H9 (cell line): ENCODE data around the gene APOBEC3H. TPM values are rescaled to one million over a fixed set of nuclear protein-coding genes. Genes with fewer than 3 reads are reported as not detected.

Experiments
- DNase-seq: peaks from one replicate; pipeline ENCODE4 v3.0.0-alpha.2; 2017
- H2AFZ ChIP-seq: one replicate; pipeline ENCODE4 v1.6.1; 2013; ENCODE audit warnings: mild to moderate bottlenecking, low read length, control low read depth, moderate library complexity
- H2AK5ac ChIP-seq: 2 replicates; pipeline ENCODE4 v1.6.1; 2013; ENCODE audit warnings: low read length, control low read depth, mixed read lengths; ENCODE audit not compliant: insufficient read length
- H2BK120ac ChIP-seq: one replicate; pipeline ENCODE4 v1.6.1; 2013; ENCODE audit warnings: low read depth, mild to moderate bottlenecking, low read length, control low read depth, inconsistent platforms; ENCODE audit not compliant: poor library complexity, severe bottlenecking
- H2BK12ac ChIP-seq: 2 replicates; pipeline ENCODE4 v1.6.1; 2013; ENCODE audit warnings: low read length, control low read depth, mixed read lengths, low read depth; ENCODE audit not compliant: insufficient read length
- H2BK15ac ChIP-seq: 2 replicates; pipeline ENCODE4 v1.6.1; 2013; ENCODE audit warnings: low read depth, low read length, control low read depth
- H2BK20ac ChIP-seq: one replicate; pipeline ENCODE4 v1.6.1; 2013; ENCODE audit warnings: low read depth, mild to moderate bottlenecking, low read length, control low read depth, inconsistent platforms; ENCODE audit not compliant: poor library complexity, severe bottlenecking
- H2BK5ac ChIP-seq: 2 replicates; pipeline ENCODE4 v1.6.1; 2013; ENCODE audit warnings: low read length, control low read depth, mixed read lengths; ENCODE audit not compliant: insufficient read length
- H3K14ac ChIP-seq: 2 replicates; pipeline ENCODE4 v1.6.1; 2013; ENCODE audit warnings: low read length, control low read depth; ENCODE audit not compliant: insufficient read depth
- H3K18ac ChIP-seq: 2 replicates; pipeline ENCODE4 v1.6.1; 2013; ENCODE audit warnings: low read depth, mild to moderate bottlenecking, mixed read lengths, low read length, control low read depth; ENCODE audit not compliant: insufficient read length
- H3K23ac ChIP-seq: 2 replicates; pipeline ENCODE4 v1.6.1; 2013; ENCODE audit warnings: low read length, control low read depth, mixed read lengths, low read depth; ENCODE audit not compliant: insufficient read length
- H3K23me2 ChIP-seq: 2 replicates; pipeline ENCODE4 v1.6.1; 2013; ENCODE audit warnings: low read depth, mild to moderate bottlenecking, mixed read lengths, low read length, control low read depth; ENCODE audit not compliant: insufficient read length, poor library complexity, severe bottlenecking
- H3K27ac ChIP-seq: 2 replicates; pipeline ENCODE4 v1.5.1; 2013; ENCODE audit warnings: low read length, control low read depth, mixed read lengths, low read depth; ENCODE audit not compliant: insufficient read length
- H3K27me3 ChIP-seq: 2 replicates; pipeline ENCODE4 v1.6.1; 2013; ENCODE audit warnings: low read length, control low read depth, inconsistent platforms; ENCODE audit not compliant: insufficient read depth
- H3K4ac ChIP-seq: 2 replicates; pipeline ENCODE4 v1.6.1; 2013; ENCODE audit warnings: low read depth, mild to moderate bottlenecking, control low read depth, inconsistent platforms, low read length, moderate library complexity
- H3K4me1 ChIP-seq: 2 replicates; pipeline ENCODE4 v1.6.1; 2013; ENCODE audit warnings: low read length, control low read depth, inconsistent platforms; ENCODE audit not compliant: insufficient read depth
- H3K4me2 ChIP-seq: 2 replicates; pipeline ENCODE4 v1.6.1; 2013; ENCODE audit warnings: low read length, control low read depth, mixed read lengths; ENCODE audit not compliant: insufficient read length, insufficient read depth
- H3K56ac ChIP-seq: 2 replicates; pipeline ENCODE4 v1.6.1; 2013; ENCODE audit warnings: low read depth, mild to moderate bottlenecking, mixed read lengths, low read length, control low read depth; ENCODE audit not compliant: insufficient read length
- H3K79me1 ChIP-seq: 2 replicates; pipeline ENCODE4 v1.6.1; 2013; ENCODE audit warnings: low read depth, mild to moderate bottlenecking, moderate library complexity, low read length, control low read depth, inconsistent platforms; ENCODE audit not compliant: insufficient read depth, poor library complexity, severe bottlenecking
- H3K79me2 ChIP-seq: 2 replicates; pipeline ENCODE4 v1.6.1; 2013; ENCODE audit warnings: low read length, control low read depth, inconsistent platforms; ENCODE audit not compliant: insufficient read depth
- H3K9ac ChIP-seq: 2 replicates; pipeline ENCODE4 v1.6.1; 2013; ENCODE audit warnings: low read length, control low read depth, mixed read lengths; ENCODE audit not compliant: insufficient read length; ENCODE audit errors: extremely low read depth
- H3K9me3 ChIP-seq: one replicate; pipeline ENCODE4 v1.6.1; 2013; ENCODE audit warnings: low read depth, low read length, inconsistent platforms; ENCODE audit not compliant: control insufficient read depth
- H3T11ph ChIP-seq: one replicate; pipeline ENCODE4 v1.6.1; 2013; ENCODE audit warnings: mild to moderate bottlenecking, low read length, control low read depth, inconsistent platforms
- H4K20me1 ChIP-seq: one replicate; pipeline ENCODE4 v1.6.1; 2013; ENCODE audit not compliant: control insufficient read depth, insufficient read length, insufficient read depth
- H4K5ac ChIP-seq: 2 replicates; pipeline ENCODE4 v1.6.1; 2013; ENCODE audit warnings: low read depth, mild to moderate bottlenecking, mixed read lengths, low read length, control low read depth; ENCODE audit not compliant: insufficient read length
- H4K8ac ChIP-seq: replicated peaks from 2 replicates; pipeline ENCODE4 v1.6.1; 2013; ENCODE audit warnings: low read length, control low read depth, mixed read lengths, low read depth; ENCODE audit not compliant: insufficient read length
- H4K91ac ChIP-seq: 2 replicates; pipeline ENCODE4 v1.6.1; 2013; ENCODE audit warnings: low read depth, mild to moderate bottlenecking, moderate library complexity, mixed read lengths, low read length, control low read depth; ENCODE audit not compliant: insufficient read length
- H3K27ac Mint-ChIP-seq, 3 experiments: 2 replicates in 2 of 3; 3 replicates in 1 of 3; pipeline ENCODE4 v1.8.0; 2020 to 2021; ENCODE audit warnings: mixed read lengths in 3 of 3, mild to moderate bottlenecking in 1 of 3, moderate library complexity in 1 of 3
- H3K27me3 Mint-ChIP-seq: 2 replicates; pipeline ENCODE4 v1.8.0; 2021; ENCODE audit warnings: low read depth, mild to moderate bottlenecking, moderate library complexity, mixed read lengths
- H3K36me3 Mint-ChIP-seq, 3 experiments: 2 replicates in 2 of 3; 3 replicates in 1 of 3; pipeline ENCODE4 v1.8.0; 2020 to 2021; ENCODE audit warnings: low read depth in 3 of 3, mixed read lengths in 3 of 3; ENCODE audit not compliant: insufficient read depth in 1 of 3
- H3K4me1 Mint-ChIP-seq, 2 experiments: 2 replicates each; pipeline ENCODE4 v1.8.0; 2020; ENCODE audit warnings: mixed read lengths in 2 of 2
- H3K4me3 Mint-ChIP-seq, 2 experiments: 2 replicates in 1 of 2; 3 replicates in 1 of 2; pipeline ENCODE4 v1.8.0; 2020 to 2021; ENCODE audit warnings: mild to moderate bottlenecking in 2 of 2, mixed read lengths in 2 of 2, moderate library complexity in 1 of 2
- H3K9me3 Mint-ChIP-seq, 2 experiments: 2 replicates in 1 of 2; 3 replicates in 1 of 2; pipeline ENCODE4 v1.8.0; 2020; ENCODE audit warnings: mild to moderate bottlenecking in 2 of 2, mixed read lengths in 2 of 2, moderate library complexity in 1 of 2
- CTCF ChIP-seq: fragments of 200-600 bp; sonication (generic); conservative IDR thresholded peaks from 3 replicates; pipeline ENCODE4 v1.8.0; 2021; ENCODE audit warnings: antibody characterized with exemption, mild to moderate bottlenecking
- WGBS: extraction: QIAGEN DNeasy Blood & Tissue Kit; methylation state at CpG from one replicate; pipeline ENCODE4 v1.1.7; 2013; ENCODE audit warnings: missing lambda C conversion rate, low lambda C conversion rate, mixed read lengths; ENCODE audit not compliant: insufficient read length; ENCODE audit errors: extremely low coverage; 5-methylcytosine and 5-hydroxymethylcytosine counted together
- total RNA-seq: library from RNA; stranded (reverse); gene quantifications from 2 replicates; pipeline ENCODE4 v1.2.1, GENCODE V29; 2021

APOBEC3H gene
- total RNA-seq, 1 experiment from 2014 or later = 0.48 TPM

DNA sequence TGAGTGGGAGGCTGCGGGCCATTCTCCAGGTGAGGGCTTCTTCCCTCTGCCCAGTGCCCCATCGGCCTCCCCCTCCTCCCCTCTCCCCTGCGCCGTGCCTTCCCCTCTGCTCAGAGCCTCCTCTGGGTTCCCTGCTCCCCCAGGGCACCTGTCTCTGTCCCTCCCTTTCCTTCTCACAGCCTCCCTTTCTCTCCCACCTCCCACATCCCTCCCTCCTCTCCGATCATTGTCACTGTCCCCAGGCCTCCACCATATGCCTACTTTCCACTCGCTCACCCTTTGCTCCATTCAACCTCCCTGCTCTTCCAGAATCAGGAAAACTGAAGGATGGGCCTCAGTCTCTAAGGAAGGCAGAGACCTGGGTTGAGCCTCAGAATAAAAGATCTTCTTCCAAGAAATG lies 9.9 kb upstream of the APOBEC3H start:
- 0 out of 2 replicates have a peak, but pooled peaks cover 2% of the 10 kb centered on the region for H3K79me2 ChIP-seq
- Mint-ChIP-seq H3K36me3 (no peaks in the 10 kb centered on the region), H3K4me3 (no peak overlapping the region), H3K9me3 (no peaks in the 10 kb centered on the region; a peak in 1 of 5 replicates), H3K27me3 (peaks cover 7% of the 10 kb centered on the region), H3K4me1 (peaks cover 7 to 24% of the 10 kb centered on the region in 2 experiments), H3K27ac (no peak overlapping the region; a peak in 1 of 7 replicates)
- no peak overlapping the region for H3K9ac ChIP-seq
- no peak overlapping the region for H3K56ac ChIP-seq
- H3T11ph ChIP-seq = no peak overlapping the region
- H2BK12ac ChIP-seq = no peak overlapping the region
- no peak overlapping the region for H3K18ac ChIP-seq
- no peak overlapping the region for H3K14ac ChIP-seq
- peaks cover 4% of the 10 kb centered on the region; the same call in 1 of the 2 replicates for H3K4me1 ChIP-seq
- no peak overlapping the region for H2BK5ac ChIP-seq
- H4K5ac ChIP-seq = no peak overlapping the region
- H3K9me3 ChIP-seq = no peaks in the 10 kb centered on the region
- no peaks in the 10 kb centered on the region for H3K27me3 ChIP-seq
- TF ChIP-seq CTCF = no peak
- H4K20me1 ChIP-seq = peaks cover 2% of the 10 kb centered on the region
- no peak overlapping the region for H4K8ac ChIP-seq
- no peak overlapping the region for H3K23ac ChIP-seq
- no peak overlapping the region for H3K4me2 ChIP-seq
- H2AFZ ChIP-seq = no peak overlapping the region
- no peak overlapping the region for H4K91ac ChIP-seq
- WGBS = no CpG with 5 or more reads among the region's 6 CpGs
- H2AK5ac ChIP-seq = no peak overlapping the region
- H2BK15ac ChIP-seq = no peak overlapping the region
- H3K27ac ChIP-seq = no peak overlapping the region
- no peaks in the 10 kb centered on the region for H3K23me2 ChIP-seq
- DNase-seq = no peak
- no peak overlapping the region for H2BK120ac ChIP-seq
- no peaks in the 10 kb centered on the region for H3K79me1 ChIP-seq
- no peak overlapping the region for H3K4ac ChIP-seq
- no peak overlapping the region for H2BK20ac ChIP-seq
